Keratinocyte (primary cell): ENCODE measurements around the gene ZG16B. TPM values are rescaled to one million over a fixed set of nuclear protein-coding genes. Genes with fewer than 3 reads are reported as not detected.

Source experiments
- DNase-seq: peaks from one replicate; pipeline ENCODE4 v3.0.0-alpha.2; 2011; ENCODE audit warnings: low read depth, missing footprints, low spot score
- FAIRE-seq: peaks from 2 replicates; lab custom pipeline; 2011; peaks lifted over from hg19 to GRCh38; lab: Jason Lieb, UNC
- H2AFZ ChIP-seq: 2 replicates; pipeline ENCODE4 v1.6.0; 2012; ENCODE audit warnings: low read length, control low read depth, inconsistent platforms; ENCODE audit not compliant: control insufficient read depth
- H3K27ac ChIP-seq: 2 replicates; pipeline ENCODE4 v1.5.1; 2011; ENCODE audit warnings: low read length; ENCODE audit not compliant: control insufficient read depth, insufficient read depth
- H3K27me3 ChIP-seq: 3 replicates; pipeline ENCODE4 v1.6.0; 2011; ENCODE audit warnings: low read length; ENCODE audit not compliant: control insufficient read depth, insufficient read depth; ENCODE audit errors: extremely low read depth
- H3K36me3 ChIP-seq, 2 experiments: 2 replicates in 1 of 2; 3 replicates in 1 of 2; pipeline ENCODE4 v1.5.1; 2011; ENCODE audit warnings: low read length in 2 of 2, mild to moderate bottlenecking in 1 of 2; ENCODE audit not compliant: control insufficient read depth in 2 of 2, insufficient read depth in 2 of 2; ENCODE audit errors: extremely low read depth in 1 of 2
- H3K4me1 ChIP-seq: 3 replicates; pipeline ENCODE4 v1.5.1; 2011; ENCODE audit warnings: low read length; ENCODE audit not compliant: control insufficient read depth, insufficient read depth; ENCODE audit errors: extremely low read depth
- H3K4me2 ChIP-seq: 3 replicates; pipeline ENCODE4 v1.6.0; 2011; ENCODE audit warnings: low read depth, low read length; ENCODE audit not compliant: control insufficient read depth, insufficient read depth; ENCODE audit errors: extremely low read depth
- H3K4me3 ChIP-seq, 3 experiments: fragments of 200-600 bp in 1 of 3; sonication (generic) in 1 of 3; 2 replicates in 2 of 3; 3 replicates in 1 of 3; pipeline ENCODE4 v1.5.1; 2011 to 2016; ENCODE audit warnings: low read length in 3 of 3, mild to moderate bottlenecking in 3 of 3, control low read depth in 2 of 3, inconsistent platforms in 1 of 3, low read depth in 1 of 3, mixed read lengths in 1 of 3, mixed run types in 1 of 3, moderate library complexity in 1 of 3; ENCODE audit not compliant: control insufficient read depth in 2 of 3, insufficient read depth in 2 of 3; ENCODE audit errors: extremely low read depth in 1 of 3
- H3K79me2 ChIP-seq: 2 replicates; pipeline ENCODE4 v1.6.0; 2012; ENCODE audit warnings: low read length; ENCODE audit not compliant: control insufficient read depth, insufficient read depth
- H3K9ac ChIP-seq: 3 replicates; pipeline ENCODE4 v1.6.0; 2011; ENCODE audit warnings: low read length; ENCODE audit not compliant: control insufficient read depth, insufficient read depth; ENCODE audit errors: extremely low read depth
- H3K9me1 ChIP-seq: 3 replicates; pipeline ENCODE4 v1.6.0; 2011; ENCODE audit warnings: low read length; ENCODE audit not compliant: control insufficient read depth, insufficient read depth; ENCODE audit errors: extremely low read depth
- H3K9me3 ChIP-seq: 2 replicates; pipeline ENCODE4 v1.5.1; 2012; ENCODE audit warnings: low read depth, low read length; ENCODE audit not compliant: control insufficient read depth
- H4K20me1 ChIP-seq: 3 replicates; pipeline ENCODE4 v1.6.0; 2011; ENCODE audit warnings: low read length; ENCODE audit not compliant: control insufficient read depth, insufficient read depth; ENCODE audit errors: extremely low read depth
- EZH2 ChIP-seq: IDR thresholded peaks from one replicate; pipeline ENCODE4 v1.6.1; 2012; ENCODE audit warnings: inconsistent platforms, mild to moderate bottlenecking, low read length, moderate library complexity
- dilution Hi-C: fragments of 300-500 bp; cut with MboI; formaldehyde crosslinking; loops from one replicate; pipeline ENCODE4 v1.7.0; 2020; ENCODE audit warnings: low sequenced_read_pairs; ENCODE audit not compliant: extremely low pct_ligation_motif_present
- polyA plus RNA-seq, 5 experiments: library from polyadenylated mRNA; depleted of rRNA in 3 of 5; stranded (reverse) in 3 of 5; stranded (forward) in 1 of 5; unstranded in 1 of 5; fragments of >200 nt; gene quantifications; 1 replicate in 1 of 5; 2 replicates in 3 of 5; 3 replicates in 1 of 5; pipeline versions ENCODE4 v1.2.1 to v1.2.3, GENCODE V29; 2011 to 2012; ENCODE audit warnings: missing spikeins in 2 of 5, low read depth in 1 of 5, low replicate concordance in 1 of 5
- TF ChIP-seq, protein P1 (sequence below), 3 experiments: IDR thresholded peaks in 1 of 3; conservative IDR thresholded peaks in 1 of 3; optimal IDR thresholded peaks in 1 of 3; 2 replicates in 2 of 3; 3 replicates in 1 of 3; pipeline versions ENCODE3 to v1.5.1; 2011; ENCODE audit warnings: low read length in 3 of 3, mild to moderate bottlenecking in 3 of 3, moderate library complexity in 2 of 3, control low read depth in 1 of 3, inconsistent platforms in 1 of 3; ENCODE audit not compliant: insufficient read depth in 2 of 3; ENCODE audit errors: extremely low read depth in 1 of 3

Gene ZG16B
- polyA plus RNA-seq, 1 donor (not counting 4 experiments of a cell fraction or from before 2014, with no cell fraction given) = 2.1 TPM

DNA sequence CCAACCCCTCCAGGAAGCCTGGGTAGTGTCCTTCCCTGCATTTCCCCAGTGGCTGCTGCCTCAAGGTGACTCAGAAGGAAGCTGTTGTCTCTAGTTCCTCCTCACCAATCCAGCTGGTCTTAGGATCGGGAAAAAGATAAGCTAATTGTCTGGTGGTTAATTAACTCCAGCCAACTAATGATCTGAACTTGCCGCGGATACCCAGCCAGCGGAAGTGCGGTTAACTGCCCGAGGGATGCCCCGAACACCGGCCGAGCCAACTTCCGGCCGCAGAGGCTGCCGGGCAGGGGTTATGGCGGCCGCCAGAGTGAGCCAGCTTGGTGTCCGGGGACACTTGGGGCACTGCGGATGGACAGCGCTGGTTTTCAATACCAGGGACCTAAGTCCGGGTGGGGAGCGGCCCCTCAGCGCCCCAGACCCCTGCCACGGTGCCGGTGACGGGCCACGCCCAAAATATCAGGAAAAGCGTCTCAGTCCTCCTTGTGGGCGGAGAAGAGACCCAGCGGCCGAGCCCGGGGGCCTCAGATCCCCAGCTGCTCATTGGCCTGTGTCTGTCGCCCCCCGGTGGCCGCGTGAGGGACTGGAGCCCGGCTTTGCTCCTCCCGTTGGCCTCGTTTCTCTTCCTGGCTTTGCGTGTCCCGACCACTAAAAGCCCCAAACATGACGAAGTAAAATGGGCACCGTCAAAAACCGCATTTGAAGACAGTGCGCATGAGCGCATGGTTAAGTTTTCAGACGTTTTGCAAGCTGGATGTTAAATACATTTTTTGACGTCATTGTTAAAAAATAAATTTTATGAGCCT, 38.1 kb downstream of the ZG16B start:
- H4K20me1 ChIP-seq = no peaks in the 10 kb centered on the region
- no peaks in the 10 kb centered on the region for H3K27me3 ChIP-seq
- no peaks in the 10 kb centered on the region for H3K36me3 ChIP-seq
- peak overlapping the region; percentile 98 for H3K4me2 ChIP-seq
- DNase-seq = peak; percentile 87
- H3K4me3 ChIP-seq = peak overlapping the region; percentile 47 to 74 (median 68)
- no peaks in the 10 kb centered on the region for H3K79me2 ChIP-seq
- TF ChIP-seq, protein P1, sequence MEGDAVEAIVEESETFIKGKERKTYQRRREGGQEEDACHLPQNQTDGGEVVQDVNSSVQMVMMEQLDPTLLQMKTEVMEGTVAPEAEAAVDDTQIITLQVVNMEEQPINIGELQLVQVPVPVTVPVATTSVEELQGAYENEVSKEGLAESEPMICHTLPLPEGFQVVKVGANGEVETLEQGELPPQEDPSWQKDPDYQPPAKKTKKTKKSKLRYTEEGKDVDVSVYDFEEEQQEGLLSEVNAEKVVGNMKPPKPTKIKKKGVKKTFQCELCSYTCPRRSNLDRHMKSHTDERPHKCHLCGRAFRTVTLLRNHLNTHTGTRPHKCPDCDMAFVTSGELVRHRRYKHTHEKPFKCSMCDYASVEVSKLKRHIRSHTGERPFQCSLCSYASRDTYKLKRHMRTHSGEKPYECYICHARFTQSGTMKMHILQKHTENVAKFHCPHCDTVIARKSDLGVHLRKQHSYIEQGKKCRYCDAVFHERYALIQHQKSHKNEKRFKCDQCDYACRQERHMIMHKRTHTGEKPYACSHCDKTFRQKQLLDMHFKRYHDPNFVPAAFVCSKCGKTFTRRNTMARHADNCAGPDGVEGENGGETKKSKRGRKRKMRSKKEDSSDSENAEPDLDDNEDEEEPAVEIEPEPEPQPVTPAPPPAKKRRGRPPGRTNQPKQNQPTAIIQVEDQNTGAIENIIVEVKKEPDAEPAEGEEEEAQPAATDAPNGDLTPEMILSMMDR (optimal IDR thresholded peaks at IDR 0.05 in 1 of 3, IDR thresholded peaks at IDR 0.05 in 1 of 3, conservative IDR thresholded peaks at IDR 0.05 in 1 of 3; ENCODE audit: extremely low read depth in 1 of 3, insufficient read depth in 2 of 3, low read length in 3 of 3) = peak; percentile 94 to 97 (median 94)
- TF ChIP-seq EZH2 = no peak
- no peaks in the 10 kb centered on the region for H3K9me1 ChIP-seq
- H3K9me3 ChIP-seq = no peaks in the 10 kb centered on the region
- peak overlapping the region; percentile 85 for H2AFZ ChIP-seq
- dilution Hi-C loops = no loop called here
- peak; percentile 88 for FAIRE-seq
- peaks cover 7% of the 10 kb centered on the region for H3K4me1 ChIP-seq
- H3K27ac ChIP-seq = peak overlapping the region; percentile 59
- H3K9ac ChIP-seq = peak overlapping the region; percentile 73

DNA sequence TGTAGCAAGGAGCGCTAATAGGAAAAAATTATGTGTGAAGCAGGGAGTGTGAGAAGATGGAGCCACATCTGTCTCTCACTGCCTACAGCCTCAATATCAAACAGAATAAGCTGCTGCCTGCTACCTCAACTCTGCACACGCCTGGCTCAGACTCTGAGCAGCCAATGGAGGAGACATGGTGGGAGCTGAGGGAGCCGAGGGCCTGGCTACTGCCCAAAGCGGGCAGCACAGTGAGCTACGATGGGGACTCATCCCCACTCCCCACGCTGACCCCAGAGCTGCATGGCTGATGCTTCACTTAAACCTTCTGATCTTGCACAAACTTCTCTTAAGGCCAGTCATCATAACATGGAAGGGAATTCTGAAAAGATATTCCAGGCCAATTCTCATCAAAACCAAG, 41.8 kb downstream of the ZG16B start:
- H3K4me3 ChIP-seq = no peak overlapping the region
- H2AFZ ChIP-seq = no peak overlapping the region
- dilution Hi-C loops = no loop called here
- no peak overlapping the region for H3K27ac ChIP-seq
- H3K9me3 ChIP-seq = no peaks in the 10 kb centered on the region
- TF ChIP-seq, protein P1 (optimal IDR thresholded peaks at IDR 0.05 in 1 of 3, IDR thresholded peaks at IDR 0.05 in 1 of 3, conservative IDR thresholded peaks at IDR 0.05 in 1 of 3; ENCODE audit: extremely low read depth in 1 of 3, insufficient read depth in 2 of 3, low read length in 3 of 3) = no peak
- no peak for TF ChIP-seq EZH2
- no peaks in the 10 kb centered on the region for H3K27me3 ChIP-seq
- no peaks in the 10 kb centered on the region for H3K9me1 ChIP-seq
- no peaks in the 10 kb centered on the region for H3K79me2 ChIP-seq
- no peak overlapping the region for H3K4me2 ChIP-seq
- FAIRE-seq = no peak
- DNase-seq = no peak
- H4K20me1 ChIP-seq = no peaks in the 10 kb centered on the region
- no peaks in the 10 kb centered on the region for H3K36me3 ChIP-seq
- H3K9ac ChIP-seq = no peak overlapping the region
- H3K4me1 ChIP-seq = peaks cover 7% of the 10 kb centered on the region
